Transverse colon (tissue), 4 donors: ENCODE measurements around the gene RPS14.

Experiments
- EP300 ChIP-seq: sonication (generic); formaldehyde crosslinking; IDR thresholded peaks from one replicate; pipeline ENCODE4 v1.6.1; 2017; ENCODE audit warnings: antibody characterized with exemption, low read depth
- POLR2AphosphoS5 ChIP-seq, 3 donors: sonication (generic); formaldehyde crosslinking; IDR thresholded peaks; one replicate each; pipeline ENCODE4 v1.6.1; 2016; ENCODE audit warnings: antibody characterized with exemption in 3 of 3
- TF ChIP-seq, protein P1 (sequence below), 5 experiments: fragments of 200-600 bp in 3 of 5; fragments of 450-650 bp in 2 of 5; sonication (generic) in 3 of 5; IDR thresholded peaks; 1 replicate in 2 of 5; 2 replicates in 3 of 5; pipeline ENCODE4 v1.5.1; 2016 to 2017; ENCODE audit warnings: antibody characterized with exemption in 5 of 5, inconsistent platforms in 3 of 5, mild to moderate bottlenecking in 2 of 5, moderate library complexity in 1 of 5

DNA sequence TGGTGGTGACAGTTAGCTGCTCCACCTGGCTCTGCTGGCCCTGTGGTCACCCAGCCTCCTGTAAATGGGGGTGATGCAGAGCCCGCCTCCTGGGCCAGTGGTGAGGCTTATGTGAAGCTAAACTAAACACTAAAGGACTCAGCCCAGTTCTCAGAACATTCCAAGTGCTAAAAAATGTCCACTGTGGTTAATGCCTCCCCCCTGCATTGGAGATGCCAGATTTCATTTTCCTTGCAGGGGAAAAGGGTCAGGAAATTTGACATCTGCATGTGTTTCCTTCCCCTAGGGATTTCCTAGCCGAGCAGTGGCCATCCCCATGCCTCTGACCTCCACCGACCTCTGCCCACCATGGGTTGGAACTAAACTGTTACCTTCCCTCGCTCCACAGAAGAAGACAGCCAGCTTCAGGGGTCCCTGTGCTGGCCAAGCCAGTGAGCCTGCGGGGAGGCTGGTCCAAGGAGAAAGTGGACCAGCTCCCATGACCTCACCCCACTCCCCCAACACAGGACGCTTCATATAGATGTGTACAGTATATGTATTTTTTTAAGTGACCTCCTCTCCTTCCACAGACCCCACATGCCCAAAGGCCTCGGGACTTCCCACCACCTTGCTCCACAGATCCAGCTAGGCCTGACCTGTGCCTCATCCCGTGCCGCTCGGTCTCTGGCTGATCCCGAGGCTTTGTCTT is 49.9 kb downstream of the RPS14 start:
- no peak for TF ChIP-seq EP300
- TF ChIP-seq, protein P1, sequence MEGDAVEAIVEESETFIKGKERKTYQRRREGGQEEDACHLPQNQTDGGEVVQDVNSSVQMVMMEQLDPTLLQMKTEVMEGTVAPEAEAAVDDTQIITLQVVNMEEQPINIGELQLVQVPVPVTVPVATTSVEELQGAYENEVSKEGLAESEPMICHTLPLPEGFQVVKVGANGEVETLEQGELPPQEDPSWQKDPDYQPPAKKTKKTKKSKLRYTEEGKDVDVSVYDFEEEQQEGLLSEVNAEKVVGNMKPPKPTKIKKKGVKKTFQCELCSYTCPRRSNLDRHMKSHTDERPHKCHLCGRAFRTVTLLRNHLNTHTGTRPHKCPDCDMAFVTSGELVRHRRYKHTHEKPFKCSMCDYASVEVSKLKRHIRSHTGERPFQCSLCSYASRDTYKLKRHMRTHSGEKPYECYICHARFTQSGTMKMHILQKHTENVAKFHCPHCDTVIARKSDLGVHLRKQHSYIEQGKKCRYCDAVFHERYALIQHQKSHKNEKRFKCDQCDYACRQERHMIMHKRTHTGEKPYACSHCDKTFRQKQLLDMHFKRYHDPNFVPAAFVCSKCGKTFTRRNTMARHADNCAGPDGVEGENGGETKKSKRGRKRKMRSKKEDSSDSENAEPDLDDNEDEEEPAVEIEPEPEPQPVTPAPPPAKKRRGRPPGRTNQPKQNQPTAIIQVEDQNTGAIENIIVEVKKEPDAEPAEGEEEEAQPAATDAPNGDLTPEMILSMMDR (IDR thresholded peaks at IDR 0.05) = no peak
- no peak for TF ChIP-seq POLR2AphosphoS5 (IDR thresholded peaks at IDR 0.05)
